Stimulated activated naive B cell treated with anti-CD40 and anti-IgM and Interleukin-4, amounts not matched to agents 10 μg/mL and 1 μg/mL and 100 μg/mL, for 72 hours (primary cell): ENCODE results near the gene PCDHGB5.
"Not testable (repeated sequence)": the region's sequence is repeated elsewhere in the genome, so short reads cannot be mapped to it uniquely, and the experiment has no call there.

ENCODE experiments used
- ATAC-seq, 2 donors: fragments of 150-1000 bp; cut with Tn5 transposase; replicated peaks; 2 replicates each; pipeline ENCODE4 v1.10.0; 2021; ENCODE audit warnings: moderate library complexity in 1 of 2
- DNase-seq: peaks from one replicate; pipeline ENCODE4 v3.0.0; 2021
- H3K27ac Mint-ChIP-seq: one replicate; pipeline ENCODE4 v1.8.0; 2022; ENCODE audit warnings: mild to moderate bottlenecking, mixed read lengths
- H3K27me3 Mint-ChIP-seq, 2 donors: one replicate each; pipeline ENCODE4 v1.8.0; 2022; ENCODE audit warnings: mixed read lengths in 2 of 2
- H3K36me3 Mint-ChIP-seq, 2 donors: one replicate each; pipeline ENCODE4 v1.8.0; 2022; ENCODE audit warnings: mixed read lengths in 2 of 2, mild to moderate bottlenecking in 1 of 2
- H3K4me1 Mint-ChIP-seq, 2 donors: one replicate each; pipeline ENCODE4 v1.8.0; 2022; ENCODE audit warnings: mixed read lengths in 2 of 2, mild to moderate bottlenecking in 1 of 2
- H3K4me3 Mint-ChIP-seq, 2 donors: one replicate each; pipeline ENCODE4 v1.8.0; 2022; ENCODE audit warnings: mild to moderate bottlenecking in 2 of 2, mixed read lengths in 2 of 2, moderate library complexity in 1 of 2
- H3K9me3 Mint-ChIP-seq, 2 donors: one replicate each; pipeline ENCODE4 v1.8.0; 2022; ENCODE audit warnings: mixed read lengths in 2 of 2, mild to moderate bottlenecking in 1 of 2

Gene PCDHGB5

DNA sequence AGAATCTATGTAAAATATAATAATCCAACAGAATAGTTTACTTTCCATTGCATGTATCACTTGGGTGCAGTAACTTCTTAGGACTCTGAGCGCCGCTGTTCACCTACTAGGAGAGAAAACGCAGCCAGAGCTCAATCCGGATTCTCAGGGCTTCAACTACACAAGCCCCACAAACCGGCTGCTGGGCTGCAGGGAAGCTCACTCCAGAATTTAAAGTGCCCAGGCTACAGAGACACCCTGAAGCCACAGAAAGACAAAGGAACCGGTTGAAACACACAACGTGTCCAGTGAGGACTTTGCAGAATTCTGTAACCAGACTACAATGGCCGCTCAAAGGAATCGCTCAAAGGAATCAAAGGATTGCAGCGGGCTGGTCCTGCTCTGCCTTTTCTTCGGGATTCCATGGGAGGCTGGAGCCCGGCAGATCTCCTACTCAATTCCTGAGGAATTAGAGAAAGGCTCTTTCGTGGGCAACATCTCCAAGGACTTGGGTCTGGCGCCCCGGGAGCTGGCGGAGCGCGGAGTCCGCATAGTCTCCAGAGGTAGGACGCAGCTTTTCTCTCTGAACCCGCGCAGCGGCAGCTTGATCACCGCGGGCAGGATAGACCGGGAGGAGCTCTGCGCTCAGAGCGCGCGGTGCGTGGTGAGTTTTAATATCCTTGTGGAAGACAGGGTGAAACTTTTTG lies 15.2 kb downstream of the PCDHGB5 start, which contains the start of gene PCDHGA10:
Gene PCDHGA10, plus strand, starts transcription at position 134 of the 686 bp plus-strand sequence. Its CDS starts 189 bp downstream, at position 323.
- ATAC-seq (peak; percentile 45 to 73), DNase-seq (no peak)
- Mint-ChIP-seq H3K27me3 (peaks cover 61 to 73% of the 10 kb centered on the region in 2 donors), H3K36me3 (peaks cover 22 to 26% of the 10 kb centered on the region in 2 donors), H3K4me3 (peak within 1 kb of the TSS; percentile 79), H3K27ac (peak within 1 kb of the TSS; percentile 81), H3K9me3 (peaks cover 19 to 25% of the 10 kb centered on the region in 2 donors), H3K4me1 (peaks cover 19 to 21% of the 10 kb centered on the region in 2 donors)

DNA sequence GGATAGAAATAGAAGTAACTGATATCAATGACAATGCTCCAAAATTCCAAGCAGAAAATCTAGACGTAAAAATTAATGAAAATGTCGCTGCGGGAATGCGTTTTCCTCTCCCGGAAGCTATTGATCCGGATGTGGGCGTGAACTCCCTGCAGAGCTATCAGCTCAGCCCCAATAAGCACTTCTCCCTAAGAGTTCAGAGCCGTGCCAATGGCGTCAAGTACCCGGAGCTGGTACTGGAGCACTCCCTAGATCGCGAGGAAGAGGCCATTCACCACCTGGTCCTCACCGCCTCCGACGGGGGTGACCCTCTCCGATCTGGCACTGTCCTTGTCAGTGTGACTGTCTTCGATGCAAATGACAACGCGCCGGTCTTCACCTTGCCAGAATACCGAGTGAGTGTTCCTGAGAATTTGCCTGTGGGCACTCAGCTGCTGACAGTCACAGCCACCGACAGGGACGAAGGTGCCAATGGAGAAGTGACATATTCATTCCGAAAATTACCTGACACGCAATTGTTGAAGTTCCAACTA lies 15.9 kb downstream of the PCDHGB5 start:
- ATAC-seq (no peak), DNase-seq (no peak)
- H3K4me3 Mint-ChIP-seq = peak overlapping the region; percentile 79
- peaks cover 19 to 22% of the 10 kb centered on the region in 2 donors for H3K4me1 Mint-ChIP-seq
- peaks cover 17 to 27% of the 10 kb centered on the region in 2 donors for H3K9me3 Mint-ChIP-seq
- H3K27me3 Mint-ChIP-seq = peaks cover 63 to 74% of the 10 kb centered on the region in 2 donors
- peaks cover 23 to 28% of the 10 kb centered on the region in 2 donors for H3K36me3 Mint-ChIP-seq
- peak overlapping the region; percentile 81 for H3K27ac Mint-ChIP-seq

DNA sequence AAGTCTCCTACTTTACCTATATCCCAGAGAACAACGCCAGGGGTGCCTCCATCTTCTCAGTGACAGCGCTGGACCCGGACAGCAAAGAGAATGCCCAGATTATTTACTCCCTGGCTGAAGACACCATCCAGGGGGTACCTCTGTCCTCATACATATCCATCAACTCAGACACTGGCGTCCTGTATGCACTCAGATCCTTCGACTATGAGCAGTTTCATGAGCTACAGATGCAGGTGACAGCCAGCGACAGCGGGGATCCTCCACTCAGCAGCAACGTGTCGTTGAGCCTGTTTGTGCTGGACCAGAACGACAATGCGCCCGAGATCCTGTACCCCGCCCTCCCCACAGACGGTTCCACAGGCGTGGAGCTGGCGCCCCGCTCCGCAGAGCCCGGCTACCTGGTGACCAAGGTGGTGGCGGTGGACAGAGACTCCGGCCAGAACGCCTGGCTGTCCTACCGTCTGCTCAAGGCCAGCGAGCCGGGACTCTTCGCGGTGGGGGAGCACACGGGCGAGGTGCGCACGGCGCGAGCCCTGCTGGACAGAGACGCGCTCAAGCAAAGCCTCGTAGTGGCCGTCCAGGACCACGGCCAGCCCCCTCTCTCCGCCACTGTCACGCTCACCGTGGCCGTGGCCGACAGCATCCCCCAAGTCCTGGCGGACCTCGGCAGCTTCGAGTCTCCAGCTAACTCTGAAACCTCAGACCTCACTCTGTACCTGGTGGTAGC lies 17.0 kb downstream of the PCDHGB5 start:
- Mint-ChIP-seq H3K27me3 (peaks cover 60 to 74% of the 10 kb centered on the region in 2 donors), H3K36me3 (peaks cover 21 to 29% of the 10 kb centered on the region in 2 donors), H3K9me3 (peaks cover 13 to 25% of the 10 kb centered on the region in 2 donors), H3K4me1 (peaks cover 16 to 22% of the 10 kb centered on the region in 2 donors), H3K27ac (peak overlapping the region; percentile 62), H3K4me3 (peak overlapping the region in 1 of 2 donors; percentile 17)
- not testable (repeated sequence) for DNase-seq, ATAC-seq

DNA sequence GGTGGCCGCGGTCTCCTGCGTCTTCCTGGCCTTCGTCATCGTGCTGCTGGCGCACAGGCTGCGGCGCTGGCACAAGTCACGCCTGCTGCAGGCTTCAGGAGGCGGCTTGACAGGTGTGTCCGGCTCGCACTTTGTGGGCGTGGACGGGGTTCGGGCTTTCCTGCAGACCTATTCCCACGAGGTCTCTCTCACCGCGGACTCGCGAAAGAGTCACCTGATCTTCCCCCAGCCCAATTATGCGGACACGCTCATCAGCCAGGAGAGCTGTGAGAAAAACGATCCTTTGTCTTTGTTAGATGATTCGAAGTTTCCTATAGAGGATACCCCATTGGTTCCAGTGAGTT lies 17.5 kb downstream of the PCDHGB5 start:
- H3K27ac Mint-ChIP-seq = peak overlapping the region; percentile 62
- H3K4me3 Mint-ChIP-seq = peak overlapping the region in 1 of 2 donors; percentile 25
- H3K27me3 Mint-ChIP-seq = peaks cover 58 to 72% of the 10 kb centered on the region in 2 donors
- peaks cover 10 to 25% of the 10 kb centered on the region in 2 donors for H3K9me3 Mint-ChIP-seq
- not testable (repeated sequence) for DNase-seq, ATAC-seq
- peaks cover 22 to 26% of the 10 kb centered on the region in 2 donors for H3K36me3 Mint-ChIP-seq
- H3K4me1 Mint-ChIP-seq = peaks cover 16 to 22% of the 10 kb centered on the region in 2 donors

DNA sequence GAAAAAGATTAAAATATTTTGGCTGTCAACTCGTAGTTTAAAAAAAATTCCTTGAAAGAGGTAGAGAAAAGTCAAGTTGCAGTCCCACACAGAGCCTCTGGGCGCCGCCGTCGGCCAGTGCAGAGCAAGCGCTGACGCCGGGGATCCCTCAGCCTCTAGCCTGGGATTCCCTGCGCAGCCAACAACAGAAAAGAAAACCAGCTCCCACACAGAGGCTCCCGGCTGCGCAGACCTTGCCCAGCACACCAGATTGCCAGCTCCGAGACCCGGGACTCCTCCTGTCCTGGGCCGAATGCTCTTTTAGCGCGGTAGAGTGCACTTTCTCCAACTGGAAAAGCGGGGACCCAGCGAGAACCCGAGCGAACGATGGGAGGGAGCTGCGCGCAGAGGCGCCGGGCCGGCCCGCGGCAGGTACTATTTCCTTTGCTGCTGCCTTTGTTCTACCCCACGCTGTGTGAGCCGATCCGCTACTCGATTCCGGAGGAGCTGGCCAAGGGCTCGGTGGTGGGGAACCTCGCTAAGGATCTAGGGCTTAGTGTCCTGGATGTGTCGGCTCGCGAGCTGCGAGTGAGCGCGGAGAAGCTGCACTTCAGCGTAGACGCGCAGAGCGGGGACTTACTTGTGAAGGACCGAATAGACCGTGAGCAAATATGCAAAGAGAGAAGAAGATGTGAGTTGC lies 19.9 kb downstream of the PCDHGB5 start, which contains the start of gene PCDHGB7:
Gene PCDHGB7, plus strand, starts transcription at position 184 of the 679 bp plus-strand sequence. Its CDS starts 183 bp downstream, at position 367.
- Mint-ChIP-seq H3K9me3 (peaks cover 16 to 28% of the 10 kb centered on the region in 2 donors), H3K27ac (peak within 1 kb of the TSS; percentile 88)
- DNase-seq = not testable (repeated sequence)

DNA sequence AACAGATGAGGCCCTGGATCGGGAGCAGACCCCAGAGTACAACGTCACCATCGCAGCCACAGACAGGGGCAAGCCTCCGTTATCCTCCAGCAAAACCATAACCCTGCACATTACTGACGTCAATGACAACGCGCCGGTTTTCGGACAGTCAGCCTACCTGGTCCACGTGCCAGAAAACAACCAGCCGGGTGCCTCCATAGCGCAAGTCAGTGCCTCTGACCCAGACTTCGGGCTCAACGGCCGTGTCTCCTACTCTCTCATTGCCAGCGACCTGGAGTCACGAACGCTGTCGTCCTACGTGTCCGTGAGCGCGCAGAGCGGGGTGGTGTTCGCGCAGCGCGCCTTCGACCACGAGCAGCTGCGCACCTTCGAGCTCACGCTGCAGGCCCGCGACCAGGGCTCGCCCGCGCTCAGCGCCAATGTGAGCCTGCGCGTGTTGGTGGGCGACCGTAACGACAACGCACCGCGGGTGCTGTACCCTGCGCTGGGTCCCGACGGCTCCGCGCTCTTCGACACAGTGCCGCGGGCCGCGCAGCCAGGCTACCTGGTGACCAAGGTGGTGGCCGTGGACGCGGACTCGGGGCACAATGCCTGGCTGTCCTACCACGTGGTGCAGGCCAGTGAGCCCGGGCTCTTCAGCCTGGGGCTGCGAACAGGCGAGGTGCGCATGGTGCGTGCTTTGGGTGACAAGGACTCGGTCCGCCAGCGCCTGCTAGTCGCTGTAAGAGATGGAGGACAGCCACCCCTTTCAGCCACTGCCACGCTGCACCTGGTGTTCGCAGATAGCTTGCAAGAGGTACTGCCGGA lies 21.5 kb downstream of the PCDHGB5 start:
- peak overlapping the region in 1 of 2 donors; percentile 25 for H3K4me3 Mint-ChIP-seq
- H3K27me3 Mint-ChIP-seq = peaks cover 63 to 79% of the 10 kb centered on the region in 2 donors
- peaks cover 16 to 26% of the 10 kb centered on the region in 2 donors for H3K9me3 Mint-ChIP-seq
- H3K27ac Mint-ChIP-seq = peak overlapping the region; percentile 67
- ATAC-seq (no peak), DNase-seq (no peak)
- peaks cover 9 to 18% of the 10 kb centered on the region in 2 donors for H3K4me1 Mint-ChIP-seq
- H3K36me3 Mint-ChIP-seq = peaks cover 19 to 23% of the 10 kb centered on the region in 2 donors

More for the DNA sequence above, 19.9 kb downstream of the PCDHGB5 start, which contains the start of gene PCDHGB7:
- H3K27me3 Mint-ChIP-seq = peaks cover 68 to 88% of the 10 kb centered on the region in 2 donors
- H3K4me1 Mint-ChIP-seq = peaks cover 16 to 30% of the 10 kb centered on the region in 2 donors
- peaks cover 23 to 24% of the 10 kb centered on the region in 2 donors for H3K36me3 Mint-ChIP-seq
- peak within 1 kb of the TSS; percentile 63 to 75 for H3K4me3 Mint-ChIP-seq
- ATAC-seq = peak; percentile 55 to 75

DNA sequence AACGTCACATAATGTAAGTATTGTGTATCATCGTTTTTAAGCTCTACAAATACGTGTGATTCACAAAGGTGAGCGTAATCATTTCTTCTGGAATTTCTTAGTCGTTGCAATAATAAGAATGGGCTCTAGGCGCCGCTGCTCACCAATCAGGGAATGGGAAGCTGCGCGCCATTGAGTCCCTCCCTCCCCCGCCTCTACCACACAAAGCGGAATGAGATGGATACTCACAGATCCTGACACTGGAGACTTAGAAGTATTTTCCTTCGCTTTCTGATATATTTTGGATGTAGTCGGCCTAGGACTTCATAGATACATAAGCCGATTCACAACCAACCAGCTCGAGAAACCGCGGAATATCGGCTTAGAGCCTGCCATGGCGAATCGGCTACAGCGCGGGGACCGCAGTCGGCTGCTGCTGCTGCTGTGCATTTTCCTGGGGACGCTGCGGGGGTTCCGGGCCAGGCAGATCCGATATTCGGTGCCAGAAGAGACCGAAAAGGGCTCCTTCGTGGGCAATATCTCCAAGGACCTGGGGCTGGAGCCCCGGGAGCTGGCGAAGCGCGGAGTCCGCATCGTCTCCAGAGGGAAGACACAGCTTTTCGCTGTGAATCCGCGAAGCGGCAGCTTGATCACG lies 23.2 kb downstream of the PCDHGB5 start, which contains the start of gene PCDHGA11:
Gene PCDHGA11, plus strand, starts transcription at position 197 of the 634 bp plus-strand sequence. Its CDS starts 177 bp downstream, at position 374.
- Mint-ChIP-seq H3K27ac (peak within 1 kb of the TSS; percentile 83), H3K9me3 (peaks cover 13 to 23% of the 10 kb centered on the region in 2 donors), H3K4me1 (peaks cover 6 to 18% of the 10 kb centered on the region in 2 donors), H3K4me3 (peak within 1 kb of the TSS; percentile 75 to 76), H3K36me3 (peaks cover 13 to 18% of the 10 kb centered on the region in 2 donors), H3K27me3 (peaks cover 63 to 68% of the 10 kb centered on the region in 2 donors)
- ATAC-seq = no peak
- DNase-seq = no peak

DNA sequence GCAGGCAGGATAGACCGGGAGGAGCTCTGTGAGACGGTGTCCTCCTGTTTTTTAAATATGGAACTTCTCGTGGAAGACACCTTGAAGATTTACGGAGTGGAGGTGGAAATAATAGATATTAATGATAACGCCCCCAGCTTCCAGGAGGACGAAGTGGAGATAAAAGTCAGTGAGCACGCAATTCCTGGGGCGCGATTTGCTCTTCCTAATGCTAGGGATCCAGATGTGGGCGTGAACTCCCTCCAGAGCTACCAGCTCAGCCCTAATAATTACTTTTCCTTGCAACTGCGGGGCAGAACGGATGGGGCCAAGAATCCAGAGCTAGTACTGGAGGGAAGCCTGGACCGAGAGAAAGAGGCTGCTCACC lies 23.7 kb downstream of the PCDHGB5 start:
- ATAC-seq (no peak), DNase-seq (no peak)
- H3K9me3 Mint-ChIP-seq = peaks cover 13 to 23% of the 10 kb centered on the region in 2 donors
- peak overlapping the region; percentile 75 to 76 for H3K4me3 Mint-ChIP-seq
- peaks cover 6 to 18% of the 10 kb centered on the region in 2 donors for H3K4me1 Mint-ChIP-seq
- H3K27me3 Mint-ChIP-seq = peaks cover 68% of the 10 kb centered on the region in 2 donors
- H3K27ac Mint-ChIP-seq = peak overlapping the region; percentile 83
- H3K36me3 Mint-ChIP-seq = peaks cover 13 to 18% of the 10 kb centered on the region in 2 donors

DNA sequence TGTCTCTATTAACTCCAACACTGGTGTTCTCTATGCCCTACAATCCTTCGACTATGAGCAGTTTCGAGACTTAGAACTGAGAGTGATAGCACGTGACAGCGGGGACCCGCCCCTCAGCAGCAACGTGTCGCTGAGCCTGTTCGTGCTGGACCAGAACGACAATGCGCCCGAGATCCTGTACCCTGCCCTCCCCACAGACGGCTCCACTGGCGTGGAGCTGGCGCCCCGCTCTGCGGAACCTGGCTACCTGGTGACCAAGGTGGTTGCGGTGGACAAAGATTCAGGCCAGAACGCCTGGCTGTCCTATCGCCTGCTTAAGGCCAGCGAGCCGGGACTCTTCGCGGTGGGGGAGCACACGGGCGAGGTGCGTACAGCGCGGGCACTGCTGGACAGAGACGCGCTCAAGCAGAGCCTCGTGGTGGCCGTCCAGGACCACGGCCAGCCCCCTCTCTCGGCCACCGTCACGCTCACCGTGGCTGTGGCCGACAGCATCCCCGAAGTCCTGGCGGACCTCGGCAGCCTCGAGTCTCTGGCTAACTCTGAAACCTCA lies 25.1 kb downstream of the PCDHGB5 start:
- peak overlapping the region in 1 of 2 donors; percentile 25 for H3K4me3 Mint-ChIP-seq
- peaks cover 11 to 22% of the 10 kb centered on the region in 2 donors for H3K9me3 Mint-ChIP-seq
- DNase-seq = no peak
- peaks cover 3 to 12% of the 10 kb centered on the region in 2 donors for H3K4me1 Mint-ChIP-seq
- no peak for ATAC-seq
- peaks cover 13 to 18% of the 10 kb centered on the region in 2 donors for H3K36me3 Mint-ChIP-seq
- no peak overlapping the region for H3K27ac Mint-ChIP-seq
- peaks cover 68 to 73% of the 10 kb centered on the region in 2 donors for H3K27me3 Mint-ChIP-seq

DNA sequence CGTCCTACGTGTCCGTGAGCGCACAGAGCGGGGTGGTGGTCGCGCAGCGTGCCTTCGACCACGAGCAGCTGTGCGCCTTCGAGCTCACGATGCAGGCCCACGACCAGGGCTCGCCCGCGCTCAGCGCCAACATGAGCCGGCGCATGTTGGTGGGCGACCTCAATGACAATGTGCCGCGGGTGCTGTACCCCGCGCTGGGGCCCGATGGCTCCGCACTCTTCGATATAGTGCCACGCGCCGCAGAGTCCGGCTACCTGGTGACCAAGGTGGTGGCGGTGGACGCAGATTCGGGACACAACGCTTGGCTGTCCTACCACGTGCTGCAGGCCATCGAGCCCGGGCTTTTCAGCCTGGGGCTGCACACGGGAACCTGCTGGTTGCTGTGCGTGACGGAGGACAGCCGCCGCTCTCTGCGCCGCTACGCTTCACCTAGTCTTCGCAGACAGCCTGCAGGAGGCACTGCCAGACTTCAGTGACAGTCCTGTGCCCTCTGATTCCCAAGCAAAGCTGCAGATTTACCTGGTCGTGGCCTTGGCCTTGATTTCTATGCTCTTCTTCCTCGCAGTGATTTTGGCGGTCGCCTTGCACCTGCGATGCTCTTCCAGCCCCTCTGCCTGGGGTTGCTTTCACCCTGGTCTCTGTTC lies 30.2 kb downstream of the PCDHGB5 start:
- H3K36me3 Mint-ChIP-seq = peaks cover 6 to 29% of the 10 kb centered on the region in 2 donors
- H3K4me3 Mint-ChIP-seq = no peak overlapping the region
- H3K9me3 Mint-ChIP-seq = peaks cover 15 to 17% of the 10 kb centered on the region in 2 donors
- H3K27ac Mint-ChIP-seq = no peak overlapping the region
- peaks cover 61 to 65% of the 10 kb centered on the region in 2 donors for H3K27me3 Mint-ChIP-seq
- DNase-seq (no peak), ATAC-seq (no peak)
- H3K4me1 Mint-ChIP-seq = peaks cover 14 to 22% of the 10 kb centered on the region in 2 donors

DNA sequence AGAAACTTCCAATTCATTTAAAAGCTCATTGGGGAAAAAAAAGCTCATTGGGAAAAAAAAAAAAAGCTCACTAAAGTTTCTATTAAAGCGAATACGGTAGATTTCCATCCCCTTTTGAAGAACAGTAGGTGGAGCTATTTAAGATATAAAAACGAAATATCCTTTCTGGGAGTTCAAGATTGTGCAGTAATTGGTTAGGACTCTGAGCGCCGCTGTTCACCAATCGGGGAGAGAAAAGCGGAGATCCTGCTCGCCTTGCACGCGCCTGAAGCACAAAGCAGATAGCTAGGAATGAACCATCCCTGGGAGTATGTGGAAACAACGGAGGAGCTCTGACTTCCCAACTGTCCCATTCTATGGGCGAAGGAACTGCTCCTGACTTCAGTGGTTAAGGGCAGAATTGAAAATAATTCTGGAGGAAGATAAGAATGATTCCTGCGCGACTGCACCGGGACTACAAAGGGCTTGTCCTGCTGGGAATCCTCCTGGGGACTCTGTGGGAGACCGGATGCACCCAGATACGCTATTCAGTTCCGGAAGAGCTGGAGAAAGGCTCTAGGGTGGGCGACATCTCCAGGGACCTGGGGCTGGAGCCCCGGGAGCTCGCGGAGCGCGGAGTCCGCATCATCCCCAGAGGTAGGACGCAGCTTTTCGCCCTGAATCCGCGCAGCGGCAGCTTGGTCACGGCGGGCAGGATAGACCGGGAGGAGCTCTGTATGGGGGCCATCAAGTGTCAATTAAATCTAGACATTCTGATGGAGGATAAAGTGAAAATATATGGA lies 32.8 kb downstream of the PCDHGB5 start, which contains the start of gene PCDHGA12:
Gene PCDHGA12, plus strand, starts transcription at position 176 of the 782 bp plus-strand sequence. Its CDS starts 253 bp downstream, at position 429.
- peaks cover 14 to 22% of the 10 kb centered on the region in 2 donors for H3K4me1 Mint-ChIP-seq
- peak within 1 kb of the TSS; percentile 89 for H3K27ac Mint-ChIP-seq
- ATAC-seq (peak; percentile 42 to 82), DNase-seq (peak; percentile 38)
- peaks cover 60 to 78% of the 10 kb centered on the region in 2 donors for H3K27me3 Mint-ChIP-seq
- peaks cover 9 to 32% of the 10 kb centered on the region in 2 donors for H3K36me3 Mint-ChIP-seq
- H3K4me3 Mint-ChIP-seq = peak within 1 kb of the TSS; percentile 64 to 82
- peaks cover 20 to 24% of the 10 kb centered on the region in 2 donors for H3K9me3 Mint-ChIP-seq
